Peyer's patch (tissue), 4 donors: ENCODE measurements around the gene VAV2.

ENCODE experiments used
- CTCF ChIP-seq, 6 experiments: fragments of 450-650 bp in 4 of 6; fragments of 200-600 bp in 2 of 6; sonication (generic) in 1 of 6; IDR thresholded peaks; one replicate each; pipeline ENCODE4 v1.5.1; 2017 to 2019; ENCODE audit warnings: antibody characterized with exemption in 6 of 6, mild to moderate bottlenecking in 3 of 6, moderate library complexity in 1 of 6
- POLR2A ChIP-seq, 2 donors: fragments of 450-650 bp; IDR thresholded peaks; one replicate each; pipeline ENCODE4 v1.5.1; 2017; ENCODE audit warnings: antibody characterized with exemption in 2 of 2, mild to moderate bottlenecking in 2 of 2, moderate library complexity in 2 of 2

DNA sequence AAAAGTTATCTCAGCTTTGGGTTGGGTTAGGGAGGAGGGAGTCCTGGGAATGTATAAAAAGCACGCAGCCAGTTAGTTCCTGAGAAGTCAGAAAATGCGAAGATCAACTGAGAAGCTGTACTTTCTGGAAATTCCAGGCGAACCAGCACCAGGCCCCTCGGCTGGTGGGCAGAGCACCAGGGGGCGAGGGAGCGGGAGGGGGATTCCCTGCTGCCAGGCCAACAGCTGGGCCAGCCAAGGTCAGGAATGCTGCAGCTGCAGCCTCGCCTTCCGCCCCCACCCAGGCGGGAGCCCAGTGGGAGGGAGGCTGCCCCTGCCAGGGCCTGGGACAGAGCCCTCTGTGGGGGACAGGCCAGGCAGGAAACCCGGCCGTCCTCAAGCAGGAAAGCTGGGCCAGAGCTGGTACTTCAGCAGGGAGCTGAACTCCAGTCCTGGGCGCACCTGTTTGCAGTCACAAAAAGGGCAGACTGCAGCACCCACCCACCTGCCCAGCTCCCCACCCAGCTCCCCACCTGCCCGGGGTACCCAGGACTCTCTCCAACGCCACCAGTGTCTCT, 35.5 kb downstream of the VAV2 start:
- no peak for TF ChIP-seq CTCF (IDR thresholded peaks at IDR 0.05)
- TF ChIP-seq POLR2A (IDR thresholded peaks at IDR 0.05) = no peak
